Coronary artery (tissue), 2 donors: Measurements from ENCODE around the gene GLRX.

ENCODE experiments used
- DNase-seq: peaks from one replicate; pipeline ENCODE4 v3.0.0-alpha.2; 2017; ENCODE audit warnings: low spot score
- H3K27ac ChIP-seq, 2 donors: fragments of 200-600 bp; sonication (generic); one replicate each; pipeline ENCODE4 v1.5.1; 2016 to 2019
- H3K4me3 ChIP-seq: fragments of 200-600 bp; sonication (generic); 2 replicates; pipeline ENCODE4 v1.5.1; 2016; ENCODE audit warnings: mild to moderate bottlenecking, moderate library complexity
- TF ChIP-seq, protein P1 (sequence below): fragments of 200-600 bp; sonication (generic); IDR thresholded peaks from one replicate; pipeline ENCODE4 v1.5.1; 2019; ENCODE audit warnings: antibody characterized with exemption

GLRX gene

GRCh38 chr5:95788493-95788892 lies 34.0 kb downstream of the GLRX start:
- DNase-seq, result no peak
- Histone ChIP-seq H3K27ac (no peak overlapping the region), H3K4me3 (no peak overlapping the region)
- TF ChIP-seq, protein P1, sequence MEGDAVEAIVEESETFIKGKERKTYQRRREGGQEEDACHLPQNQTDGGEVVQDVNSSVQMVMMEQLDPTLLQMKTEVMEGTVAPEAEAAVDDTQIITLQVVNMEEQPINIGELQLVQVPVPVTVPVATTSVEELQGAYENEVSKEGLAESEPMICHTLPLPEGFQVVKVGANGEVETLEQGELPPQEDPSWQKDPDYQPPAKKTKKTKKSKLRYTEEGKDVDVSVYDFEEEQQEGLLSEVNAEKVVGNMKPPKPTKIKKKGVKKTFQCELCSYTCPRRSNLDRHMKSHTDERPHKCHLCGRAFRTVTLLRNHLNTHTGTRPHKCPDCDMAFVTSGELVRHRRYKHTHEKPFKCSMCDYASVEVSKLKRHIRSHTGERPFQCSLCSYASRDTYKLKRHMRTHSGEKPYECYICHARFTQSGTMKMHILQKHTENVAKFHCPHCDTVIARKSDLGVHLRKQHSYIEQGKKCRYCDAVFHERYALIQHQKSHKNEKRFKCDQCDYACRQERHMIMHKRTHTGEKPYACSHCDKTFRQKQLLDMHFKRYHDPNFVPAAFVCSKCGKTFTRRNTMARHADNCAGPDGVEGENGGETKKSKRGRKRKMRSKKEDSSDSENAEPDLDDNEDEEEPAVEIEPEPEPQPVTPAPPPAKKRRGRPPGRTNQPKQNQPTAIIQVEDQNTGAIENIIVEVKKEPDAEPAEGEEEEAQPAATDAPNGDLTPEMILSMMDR, result no peak

DNA sequence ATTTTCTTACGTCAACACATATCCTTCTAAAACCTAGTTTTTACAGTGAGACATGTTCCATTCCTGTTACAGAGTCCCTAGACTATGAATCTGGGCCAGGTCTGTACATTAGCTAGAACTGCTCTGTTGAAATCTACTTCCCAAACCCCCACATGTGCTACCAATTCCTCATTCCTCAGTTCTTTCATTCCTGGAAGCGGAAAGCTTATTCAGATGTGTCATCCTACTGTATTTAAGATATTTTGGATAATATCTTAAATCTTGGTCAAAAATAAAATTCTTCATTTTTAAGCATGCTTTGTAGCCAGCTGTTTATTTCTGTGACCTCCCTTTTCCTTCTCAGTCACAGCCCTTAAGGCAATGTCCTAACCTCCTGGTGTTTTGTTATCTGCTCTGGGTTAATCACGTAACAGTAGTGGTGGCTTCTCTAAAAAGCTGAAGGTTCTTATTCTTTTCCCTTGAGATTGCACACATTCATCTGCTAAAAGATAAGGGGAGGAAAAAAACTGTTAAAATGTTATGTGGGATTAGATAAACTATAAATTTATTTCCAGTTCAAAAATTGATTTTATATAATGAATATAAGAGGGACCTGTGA lies 35.6 kb downstream of the GLRX start:
- H3K27ac ChIP-seq, result no peak overlapping the region
- DNase-seq, result no peak
- no peak overlapping the region for H3K4me3 ChIP-seq
- TF ChIP-seq, protein P1, result no peak

GRCh38 chr5:95784514-95785302 lies 37.8 kb downstream of the GLRX start:
- no peak overlapping the region for H3K27ac ChIP-seq
- no peak for DNase-seq
- H3K4me3 ChIP-seq, result no peak overlapping the region
- TF ChIP-seq, protein P1, result no peak

GRCh38 chr5:95783661-95784060 lies 38.9 kb downstream of the GLRX start:
- Histone ChIP-seq H3K27ac (no peak overlapping the region), H3K4me3 (no peak overlapping the region)
- TF ChIP-seq, protein P1, result no peak
- DNase-seq, result no peak

GRCh38 chr5:95782181-95782580 lies 40.3 kb downstream of the GLRX start:
- TF ChIP-seq, protein P1, result no peak
- no peak overlapping the region for H3K4me3 ChIP-seq
- no peak overlapping the region for H3K27ac ChIP-seq
- DNase-seq, result no peak

DNA sequence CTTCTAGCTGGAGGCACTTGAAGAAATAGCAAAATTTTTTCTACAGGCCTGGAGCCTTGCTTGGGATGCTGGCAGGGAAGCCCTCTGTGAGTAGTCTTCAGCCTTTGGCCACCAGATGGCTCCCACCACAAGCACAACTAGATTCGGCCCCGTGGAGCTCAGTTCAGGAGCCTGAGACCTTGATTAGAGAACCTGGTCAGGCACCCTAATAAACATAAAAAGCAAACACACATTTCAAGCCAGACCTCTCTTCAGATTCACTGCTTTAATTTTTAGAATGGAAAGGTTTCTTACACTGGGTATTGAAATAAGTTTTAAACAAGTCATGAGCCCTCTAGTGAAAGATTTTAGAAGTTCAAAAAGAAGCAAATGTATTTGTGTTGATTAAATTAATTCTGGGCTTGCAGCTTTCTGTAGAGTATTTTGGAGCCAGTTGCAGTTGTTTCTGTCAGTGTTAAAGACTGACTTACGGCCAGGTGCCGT lies 41.4 kb downstream of the GLRX start:
- Histone ChIP-seq H3K27ac (peak overlapping the region; percentile 39 to 41), H3K4me3 (no peak overlapping the region)
- DNase-seq, result peak; percentile 87
- TF ChIP-seq, protein P1, result peak; percentile 82

GRCh38 chr5:95780597-95780996 lies 41.9 kb downstream of the GLRX start:
- peak overlapping the region; percentile 39 to 41 for H3K27ac ChIP-seq
- DNase-seq, result no peak

More at GRCh38 chr5:95780597-95780996, 41.9 kb downstream of the GLRX start:
- TF ChIP-seq, protein P1, result no peak
- no peak overlapping the region for H3K4me3 ChIP-seq
